MM.1S (cell line): ENCODE measurements around the gene NPC2.

Experiments used
- DNase-seq: peaks from one replicate; pipeline ENCODE4 v3.0.0-alpha.2; 2015
- H2AFZ ChIP-seq: fragments of 300-600 bp; sonication (generic); 2 replicates; pipeline ENCODE4 v1.6.0; 2016; ENCODE audit warnings: antibody characterized with exemption, low read length
- H3F3A ChIP-seq: fragments of 300-600 bp; sonication (generic); 2 replicates; pipeline ENCODE4 v1.6.1; 2016; ENCODE audit warnings: mild to moderate bottlenecking, antibody characterized with exemption, low read length, moderate library complexity, mixed read lengths; ENCODE audit not compliant: insufficient read depth
- H3K27ac ChIP-seq: fragments of 300-600 bp; sonication (generic); 2 replicates; pipeline ENCODE4 v1.5.1; 2016; ENCODE audit warnings: mild to moderate bottlenecking, low read length
- H3K27me3 ChIP-seq: fragments of 300-600 bp; sonication (generic); replicated peaks from 2 replicates; pipeline ENCODE4 v1.6.0; 2016; ENCODE audit warnings: low read length; ENCODE audit not compliant: insufficient read depth
- H3K36me3 ChIP-seq: fragments of 300-600 bp; sonication (generic); replicated peaks from 2 replicates; pipeline ENCODE4 v1.6.1; 2016; ENCODE audit warnings: mild to moderate bottlenecking, low read length, mixed read lengths; ENCODE audit not compliant: insufficient read depth
- H3K4me1 ChIP-seq: fragments of 300-600 bp; sonication (generic); 2 replicates; pipeline ENCODE4 v1.6.1; 2016; ENCODE audit warnings: low read length, mixed read lengths
- H3K4me2 ChIP-seq: fragments of 300-600 bp; sonication (generic); 2 replicates; pipeline ENCODE4 v1.6.0; 2016; ENCODE audit warnings: low read depth, low read length
- H3K4me3 ChIP-seq: fragments of 300-600 bp; sonication (generic); 2 replicates; pipeline ENCODE4 v1.5.1; 2016; ENCODE audit warnings: low read length, mixed read lengths
- H3K79me2 ChIP-seq: fragments of 300-600 bp; sonication (generic); 2 replicates; pipeline ENCODE4 v1.6.1; 2016; ENCODE audit warnings: mixed run types, low read length, mixed read lengths
- H3K9ac ChIP-seq: fragments of 300-600 bp; sonication (generic); 2 replicates; pipeline ENCODE4 v1.6.1; 2016; ENCODE audit warnings: low read length, mixed read lengths
- H3K9me2 ChIP-seq: fragments of 300-600 bp; sonication (generic); replicated peaks from 2 replicates; pipeline ENCODE4 v1.6.1; 2016; ENCODE audit warnings: mild to moderate bottlenecking, low read length, mixed read lengths; ENCODE audit not compliant: insufficient read depth
- H3K9me3 ChIP-seq: fragments of 300-600 bp; sonication (generic); replicated peaks from 2 replicates; pipeline ENCODE4 v1.6.1; 2016; ENCODE audit warnings: mild to moderate bottlenecking, low read length, mixed read lengths; ENCODE audit not compliant: insufficient read depth
- H4K20me1 ChIP-seq: fragments of 300-600 bp; sonication (generic); 2 replicates; pipeline ENCODE4 v1.6.1; 2016; ENCODE audit warnings: mild to moderate bottlenecking, low read length, moderate library complexity, mixed read lengths; ENCODE audit not compliant: insufficient read depth
- CTCF ChIP-seq: fragments of 300-600 bp; sonication (generic); IDR thresholded peaks from 2 replicates; pipeline ENCODE4 v1.5.1; 2016; ENCODE audit warnings: antibody characterized with exemption, low read length, mixed read lengths
- EZH2 ChIP-seq: fragments of 300-600 bp; sonication (generic); optimal IDR thresholded peaks from 2 replicates; pipeline ENCODE3; 2017; ENCODE audit warnings: low read depth, mild to moderate bottlenecking, antibody characterized with exemption, low read length, mixed read lengths
- EZH2phosphoT487 ChIP-seq: fragments of 300-600 bp; sonication (generic); IDR thresholded peaks from 2 replicates; pipeline ENCODE4 v1.6.1; 2018; ENCODE audit warnings: antibody characterized with exemption, low read length

Gene NPC2

GRCh38 chr14:74507840-74508239, 14.7 kb upstream of the NPC2 start:
- Histone ChIP-seq H4K20me1 (no peaks in the 10 kb centered on the region), H3K9me2 (no peaks in the 10 kb centered on the region), H3K9me3 (no peaks in the 10 kb centered on the region), H3K36me3 (no peaks in the 10 kb centered on the region), H3K9ac (no peak overlapping the region), H3K4me2 (no peak overlapping the region), H3K79me2 (no peaks in the 10 kb centered on the region), H3K4me1 (no peaks in the 10 kb centered on the region), H3K27ac (no peak overlapping the region), H3K27me3 (peaks cover 37% of the 10 kb centered on the region), H3K4me3 (no peak overlapping the region), H3F3A (no peaks in the 10 kb centered on the region), H2AFZ (no peak overlapping the region)
- DNase-seq, result no peak
- no peak for TF ChIP-seq CTCF
- no peak for TF ChIP-seq EZH2phosphoT487
- no peak for TF ChIP-seq EZH2

- Histone ChIP-seq H3K9me3 (no peaks in the 10 kb centered on the region), H3K9ac (no peak overlapping the region), H3K27me3 (peaks cover 29% of the 10 kb centered on the region), H4K20me1 (no peaks in the 10 kb centered on the region), H3K79me2 (no peaks in the 10 kb centered on the region), H2AFZ (no peak overlapping the region), H3K4me2 (no peak overlapping the region), H3K9me2 (no peaks in the 10 kb centered on the region), H3K36me3 (no peaks in the 10 kb centered on the region), H3K4me3 (no peak overlapping the region), H3F3A (no peaks in the 10 kb centered on the region), H3K4me1 (no peaks in the 10 kb centered on the region), H3K27ac (no peak overlapping the region)
- no peak for TF ChIP-seq CTCF
- TF ChIP-seq EZH2phosphoT487, result no peak
- no peak for TF ChIP-seq EZH2
- DNase-seq, result no peak
Measured at GRCh38 chr14:74507085-74507484, 14.0 kb upstream of the NPC2 start.

GRCh38 chr14:74506411-74506851, 13.3 kb upstream of the NPC2 start:
- Histone ChIP-seq H3K9me3 (no peaks in the 10 kb centered on the region), H3K4me1 (no peaks in the 10 kb centered on the region), H4K20me1 (no peaks in the 10 kb centered on the region), H3K79me2 (no peaks in the 10 kb centered on the region), H3K4me3 (no peak overlapping the region), H2AFZ (no peak overlapping the region), H3K36me3 (no peaks in the 10 kb centered on the region), H3K4me2 (no peak overlapping the region), H3K9ac (no peak overlapping the region), H3K27me3 (peaks cover 24% of the 10 kb centered on the region), H3K27ac (no peak overlapping the region), H3F3A (no peaks in the 10 kb centered on the region), H3K9me2 (no peaks in the 10 kb centered on the region)
- TF ChIP-seq EZH2phosphoT487 (no peak), CTCF (no peak), EZH2 (no peak)
- no peak for DNase-seq
